Retina (tissue), 1 donor: ENCODE data around the gene AIRE.
"Not testable (repeated sequence)": the region's sequence is repeated elsewhere in the genome, so short reads cannot be mapped to it uniquely, and the experiment has no call there.

ENCODE experiments used
- DNase-seq: peaks from one replicate; pipeline ENCODE4 v3.0.0-alpha.2; 2016

Gene AIRE

DNA sequence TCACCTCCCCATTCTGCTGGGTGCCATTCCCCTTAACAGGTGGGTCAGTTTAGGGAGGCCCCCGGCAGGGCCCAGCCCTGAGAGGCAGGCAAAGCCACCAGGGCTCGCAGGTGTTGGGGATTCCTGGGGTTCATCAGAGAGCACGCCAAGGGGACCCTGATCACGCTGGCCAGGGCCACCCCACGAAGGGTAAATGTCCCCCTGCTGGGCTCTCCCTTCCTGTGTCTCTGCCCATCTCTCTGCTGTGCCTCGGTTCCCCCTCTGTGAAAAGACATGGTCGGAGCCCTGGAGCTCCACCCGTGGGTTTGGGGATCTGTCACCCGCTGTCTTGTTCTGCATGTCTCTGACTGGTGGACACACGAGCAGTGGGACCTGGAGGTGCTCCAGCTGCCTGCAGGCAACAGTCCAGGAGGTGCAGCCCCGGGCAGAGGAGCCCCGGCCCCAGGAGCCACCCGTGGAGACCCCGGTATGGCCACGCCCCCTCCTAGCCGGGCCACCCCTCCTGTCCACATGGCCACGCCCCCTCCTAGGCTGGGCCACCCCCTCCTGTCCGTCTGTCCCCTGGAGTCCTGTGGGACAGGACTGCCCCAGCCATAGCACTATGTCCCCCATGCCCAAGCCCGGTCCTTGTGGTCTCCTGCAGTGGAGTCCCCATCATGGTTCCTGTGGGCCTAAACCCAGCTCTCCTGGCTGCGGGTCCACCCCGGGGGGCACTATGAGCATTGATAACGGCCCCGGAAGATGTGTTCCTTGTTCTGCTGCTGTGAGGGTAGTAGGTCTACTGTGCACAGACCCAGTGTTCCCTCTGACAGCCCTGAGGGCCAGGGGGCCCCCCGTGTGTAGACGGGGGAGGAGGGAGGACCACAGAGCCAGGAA lies 6.5 kb downstream of the AIRE start:
- no peak for DNase-seq

DNA sequence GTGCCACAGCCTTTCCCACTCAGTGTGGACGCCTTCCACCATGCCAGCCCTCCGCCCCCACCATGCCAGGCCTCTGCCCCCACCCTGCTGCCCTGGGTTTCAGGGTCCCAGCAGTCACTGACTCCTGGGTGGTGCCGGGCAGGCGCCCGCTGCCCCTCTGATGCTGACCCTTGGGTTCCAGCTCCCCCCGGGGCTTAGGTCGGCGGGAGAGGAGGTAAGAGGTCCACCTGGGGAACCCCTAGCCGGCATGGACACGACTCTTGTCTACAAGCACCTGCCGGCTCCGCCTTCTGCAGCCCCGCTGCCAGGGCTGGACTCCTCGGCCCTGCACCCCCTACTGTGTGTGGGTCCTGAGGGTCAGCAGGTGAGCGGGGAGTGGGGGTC lies 7.1 kb downstream of the AIRE start:
- no peak for DNase-seq

DNA sequence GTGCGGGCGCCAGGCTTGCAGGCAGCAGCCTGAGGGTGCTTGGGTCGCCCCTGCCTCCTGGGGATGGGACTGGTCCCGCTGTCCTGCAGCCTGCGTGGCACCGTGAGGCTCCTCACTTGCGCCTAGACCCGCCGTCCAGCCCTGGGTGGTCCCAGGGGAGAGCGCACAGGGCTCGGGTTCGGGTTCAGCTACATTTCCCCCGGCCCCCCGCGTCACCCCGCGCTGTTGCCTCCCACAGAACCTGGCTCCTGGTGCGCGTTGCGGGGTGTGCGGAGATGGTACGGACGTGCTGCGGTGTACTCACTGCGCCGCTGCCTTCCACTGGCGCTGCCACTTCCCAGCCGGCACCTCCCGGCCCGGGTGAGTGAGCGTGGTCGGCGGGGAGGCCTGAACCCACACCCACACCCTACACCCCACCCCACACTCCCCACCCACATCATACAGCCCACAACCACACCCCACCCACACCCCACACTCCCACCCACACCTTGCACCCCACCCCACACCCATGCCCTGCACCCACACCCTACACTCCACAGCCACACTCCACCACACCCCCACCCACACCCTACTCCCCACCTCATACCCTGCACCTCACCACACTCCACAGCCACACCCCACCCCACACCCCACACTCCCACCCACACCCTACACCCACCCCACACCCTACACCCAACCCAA lies 8.0 kb downstream of the AIRE start:
- no peak for DNase-seq

DNA sequence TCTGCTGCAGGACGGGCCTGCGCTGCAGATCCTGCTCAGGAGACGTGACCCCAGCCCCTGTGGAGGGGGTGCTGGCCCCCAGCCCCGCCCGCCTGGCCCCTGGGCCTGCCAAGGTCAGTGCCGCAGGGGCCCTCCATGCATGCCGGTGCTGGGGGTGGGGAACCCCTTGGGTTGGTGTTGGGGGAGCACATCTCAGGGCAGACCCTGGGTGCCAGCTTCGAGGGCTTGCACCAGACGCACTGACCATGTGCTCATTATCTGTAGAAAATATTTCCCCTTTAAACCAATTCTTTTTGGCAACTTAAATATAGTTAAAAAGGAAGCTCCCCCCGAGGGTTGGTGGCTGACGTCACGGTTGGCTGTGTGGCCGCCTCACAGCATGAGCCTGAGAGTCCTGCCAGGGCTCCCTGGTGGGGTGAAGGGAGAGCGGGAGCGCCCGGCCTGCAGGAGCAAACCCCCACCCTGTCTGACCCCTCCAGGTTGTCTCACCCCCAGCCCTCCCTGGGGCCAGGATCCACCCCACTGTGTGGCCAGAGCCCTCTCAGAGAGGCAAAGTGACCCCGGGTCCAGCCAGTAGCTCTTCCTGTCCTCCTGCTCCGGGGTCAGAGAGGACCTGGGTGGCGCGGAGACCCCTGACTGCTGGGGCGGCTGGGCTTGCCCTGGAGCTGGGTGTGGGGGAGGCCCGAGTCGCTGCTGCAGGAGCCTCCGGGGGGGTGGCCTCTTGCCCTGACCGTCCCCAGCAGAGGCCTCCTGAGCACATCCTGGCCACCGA lies 8.9 kb downstream of the AIRE start:
- no peak for DNase-seq

DNA sequence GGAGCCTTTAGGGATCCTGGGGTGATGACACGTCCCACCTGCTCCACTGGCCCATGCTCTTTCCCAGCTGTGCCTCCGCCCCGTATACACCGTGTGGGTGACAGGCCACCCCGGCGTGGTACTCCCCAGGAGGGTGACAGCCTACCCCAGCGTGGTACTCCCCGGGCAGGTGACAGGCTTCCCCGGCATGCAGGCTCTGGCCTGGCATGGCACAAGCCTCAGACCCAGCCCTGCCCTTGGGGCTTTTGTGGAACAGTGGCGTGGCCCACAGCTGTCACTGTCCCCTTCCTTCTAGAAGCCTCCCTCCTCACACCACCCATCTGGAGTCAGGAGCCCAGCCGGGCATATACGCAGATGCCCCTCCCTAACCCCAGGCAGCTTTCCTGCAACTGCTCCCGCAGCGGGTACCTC lies 9.5 kb downstream of the AIRE start:
- peak; percentile 56 for DNase-seq

DNA sequence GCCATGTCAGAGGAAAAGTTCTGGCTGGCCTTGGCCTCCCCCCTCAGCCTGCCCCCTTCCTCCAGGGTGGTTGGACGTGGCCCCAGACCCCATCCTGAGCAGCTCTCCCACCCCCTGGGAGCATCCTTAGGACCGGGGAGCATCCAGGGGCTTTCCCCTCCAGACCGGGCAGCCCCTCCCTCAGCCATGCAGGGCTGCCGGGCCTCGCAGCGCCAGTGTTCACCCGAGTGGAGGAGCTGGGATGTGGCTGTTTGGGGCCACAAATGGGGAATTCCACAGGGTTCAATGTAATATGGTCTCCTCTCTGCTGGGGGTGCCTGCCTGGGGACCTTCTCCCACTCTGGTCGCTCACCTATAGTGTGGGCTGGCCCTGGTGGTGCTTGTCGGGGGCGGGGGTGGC lies 10.0 kb downstream of the AIRE start:
- peak; percentile 38 for DNase-seq

DNA sequence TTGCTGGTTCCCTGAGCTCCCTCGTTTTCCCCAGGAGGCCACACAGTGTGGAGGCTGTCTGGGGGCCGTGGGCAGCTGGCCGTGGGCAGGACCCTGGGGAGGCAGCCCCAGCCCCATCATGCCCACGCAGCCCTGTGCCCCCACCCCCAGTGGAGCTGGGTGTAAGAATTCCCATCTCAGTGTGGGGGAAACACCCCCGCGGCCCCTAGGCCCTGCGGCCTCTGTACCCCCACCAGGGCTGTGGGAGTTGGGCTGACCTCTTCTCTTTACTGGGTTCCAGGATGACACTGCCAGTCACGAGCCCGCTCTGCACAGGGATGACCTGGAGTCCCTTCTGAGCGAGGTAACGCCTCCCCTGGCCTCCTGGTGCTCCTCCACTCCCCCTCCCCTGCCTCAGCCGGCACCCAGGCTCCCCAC lies 10.4 kb downstream of the AIRE start:
- no peak for DNase-seq

DNA sequence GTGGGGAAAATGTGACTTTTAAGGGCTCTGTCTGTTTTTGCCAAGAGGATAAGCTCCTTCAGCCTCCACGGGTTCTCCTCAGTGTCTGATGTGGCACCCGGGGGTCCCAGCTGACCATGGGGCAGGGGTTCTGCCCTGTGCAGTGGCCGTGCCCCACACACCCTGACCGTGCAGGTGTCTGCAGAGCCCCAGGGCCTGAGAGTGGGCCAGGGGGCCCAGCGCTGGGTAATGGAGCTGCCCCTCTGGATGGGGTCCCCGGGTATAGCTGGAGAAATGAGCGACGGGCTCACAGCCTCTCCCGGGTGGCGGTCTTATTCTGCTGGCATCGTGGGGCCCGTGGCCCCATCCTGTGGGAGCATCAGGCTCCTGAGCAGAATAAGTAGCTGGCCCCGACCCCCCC lies 11.2 kb downstream of the AIRE start:
- no peak for DNase-seq

DNA sequence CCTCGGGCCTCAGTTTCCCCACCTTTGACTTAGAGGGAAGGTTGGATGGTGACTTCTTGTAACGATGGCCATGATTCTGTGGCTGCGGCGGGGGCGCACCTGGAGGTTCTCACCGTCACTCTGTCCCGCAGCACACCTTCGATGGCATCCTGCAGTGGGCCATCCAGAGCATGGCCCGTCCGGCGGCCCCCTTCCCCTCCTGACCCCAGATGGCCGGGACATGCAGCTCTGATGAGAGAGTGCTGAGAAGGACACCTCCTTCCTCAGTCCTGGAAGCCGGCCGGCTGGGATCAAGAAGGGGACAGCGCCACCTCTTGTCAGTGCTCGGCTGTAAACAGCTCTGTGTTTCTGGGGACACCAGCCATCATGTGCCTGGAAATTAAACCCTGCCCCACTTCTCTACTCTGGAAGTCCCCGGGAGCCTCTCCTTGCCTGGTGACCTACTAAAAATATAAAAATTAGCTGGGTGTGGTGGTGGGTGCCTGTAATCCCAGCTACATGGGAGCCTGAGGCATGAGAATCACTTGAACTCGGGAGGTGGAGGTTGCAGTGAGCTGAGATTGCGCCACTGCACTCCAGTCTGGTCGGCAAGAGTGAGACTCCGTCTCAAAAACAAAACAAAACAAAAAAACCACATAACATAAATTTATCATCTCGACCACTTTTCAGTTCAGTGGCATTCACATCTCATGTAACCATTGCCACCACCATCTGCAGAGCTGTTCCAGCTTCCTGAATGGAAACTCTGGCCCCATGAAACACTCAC lies 12.0 kb downstream of the AIRE start:
- peak; percentile 85 for DNase-seq

DNA sequence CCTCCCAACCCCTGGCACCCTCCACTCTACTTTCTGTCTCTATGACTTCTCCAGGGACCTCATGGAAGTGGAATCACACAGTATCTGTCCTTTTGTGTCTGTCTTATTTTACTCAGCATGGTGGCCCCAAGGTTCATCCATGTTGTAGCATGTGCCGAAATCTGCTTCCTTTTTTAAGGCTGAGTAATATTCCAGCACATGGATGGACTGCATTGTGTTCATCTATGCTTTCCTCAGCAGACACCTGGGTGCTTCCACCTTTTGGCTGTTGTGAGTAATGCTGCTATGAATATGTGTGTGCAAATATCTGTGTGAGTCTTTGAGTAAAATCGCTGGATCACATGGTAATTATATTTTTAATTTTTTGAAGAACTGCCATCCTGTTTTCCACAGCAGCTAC lies 12.6 kb downstream of the AIRE start:
- DNase-seq: no peak

DNA sequence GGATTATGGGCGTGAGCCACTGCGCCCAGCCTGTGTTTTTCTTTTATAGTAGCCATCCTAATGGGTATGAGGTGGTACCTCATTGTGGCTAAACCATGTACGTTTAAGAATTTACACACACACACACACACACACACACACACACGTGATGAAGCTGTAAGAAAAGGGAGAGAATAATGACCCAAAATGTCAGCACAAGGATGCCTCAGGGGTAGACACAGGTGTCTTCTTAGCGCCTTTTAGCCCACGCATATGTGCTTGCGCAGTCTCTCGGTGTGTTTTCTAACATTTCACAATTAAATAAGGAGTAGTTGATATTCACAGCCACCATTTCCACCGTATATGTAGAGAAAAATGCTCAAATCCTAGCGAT lies 13.4 kb downstream of the AIRE start:
- DNase-seq: no peak

DNA sequence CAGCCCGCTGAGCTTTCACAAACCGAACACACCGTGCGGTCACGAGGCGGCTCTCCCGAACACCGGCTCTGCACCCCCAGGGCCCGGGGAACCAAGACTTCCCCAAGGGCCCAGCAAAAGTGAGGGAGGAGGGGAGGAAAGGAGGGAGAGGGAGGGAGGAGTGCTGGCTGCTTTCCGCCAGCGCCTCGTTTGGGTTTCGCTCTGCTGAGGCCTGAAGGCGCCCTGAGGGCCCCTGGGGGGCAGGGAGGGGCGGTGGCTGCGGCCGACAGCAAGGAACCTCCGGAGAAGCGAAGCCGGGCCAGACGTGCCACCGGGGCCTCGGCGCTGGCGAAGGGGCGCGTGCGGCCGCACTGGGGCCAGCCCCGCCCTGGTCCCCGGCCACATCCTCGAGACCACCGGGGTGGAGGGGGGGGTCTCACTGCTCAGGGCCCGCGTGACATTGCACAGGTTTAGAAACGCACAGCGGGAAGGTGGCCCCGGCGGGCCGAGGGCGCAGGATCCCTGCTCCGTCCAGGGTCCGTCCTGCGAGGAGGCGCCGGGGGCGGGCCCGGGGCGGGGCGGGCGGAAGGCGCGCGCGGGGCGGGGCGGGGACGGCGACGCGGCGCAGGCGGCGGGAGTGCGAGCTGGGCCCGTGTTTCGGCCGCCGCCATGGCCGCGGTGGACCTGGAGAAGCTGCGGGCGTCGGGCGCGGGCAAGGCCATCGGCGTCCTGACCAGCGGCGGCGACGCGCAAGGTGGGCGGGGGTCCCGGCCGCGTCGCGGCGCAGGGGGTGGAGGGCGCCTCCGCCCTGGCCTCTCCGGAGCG lies 14.0 kb downstream of the AIRE start, which contains the start of gene PFKL:
Gene PFKL (plus strand): TSS at position 596 of the 804 bp plus-strand sequence. CDS start 53 bp downstream, at position 649.
- DNase-seq: peak; percentile 86

DNA sequence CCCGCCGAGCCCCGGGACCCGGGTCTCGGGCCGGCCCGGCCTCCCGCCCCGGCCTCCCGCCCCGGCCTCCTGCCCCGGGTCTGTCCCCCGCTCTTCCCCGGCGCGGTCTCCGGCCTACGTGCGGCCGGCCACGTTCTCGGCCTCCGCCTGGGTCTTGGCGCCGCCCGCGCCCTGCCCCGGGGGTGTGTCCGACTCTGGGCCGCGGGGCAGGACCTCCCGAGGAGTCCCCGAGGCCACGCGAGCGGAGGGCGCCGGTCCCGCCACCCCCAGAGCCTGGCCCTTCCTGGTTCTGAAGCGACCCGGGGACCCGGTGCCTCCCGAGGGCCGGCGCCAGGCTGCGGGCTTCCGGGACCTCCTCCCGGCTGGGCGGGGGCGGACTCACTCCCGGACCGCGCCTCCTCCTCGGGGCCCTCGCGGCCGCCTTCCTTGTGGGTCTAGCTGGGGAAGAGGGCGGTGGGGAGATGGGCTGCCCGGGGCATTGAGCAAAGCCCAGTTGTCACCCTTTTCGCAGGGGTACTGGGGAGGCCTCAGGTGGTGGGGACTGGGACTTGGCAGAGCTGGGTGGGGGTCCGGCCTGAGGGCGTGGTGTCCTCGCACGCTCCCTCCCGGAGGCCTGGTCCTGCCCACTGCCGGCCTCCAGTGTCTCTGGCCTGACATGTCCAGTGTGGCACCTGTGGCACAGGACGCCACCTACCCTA lies 14.7 kb downstream of the AIRE start:
- peak; percentile 71 for DNase-seq

DNA sequence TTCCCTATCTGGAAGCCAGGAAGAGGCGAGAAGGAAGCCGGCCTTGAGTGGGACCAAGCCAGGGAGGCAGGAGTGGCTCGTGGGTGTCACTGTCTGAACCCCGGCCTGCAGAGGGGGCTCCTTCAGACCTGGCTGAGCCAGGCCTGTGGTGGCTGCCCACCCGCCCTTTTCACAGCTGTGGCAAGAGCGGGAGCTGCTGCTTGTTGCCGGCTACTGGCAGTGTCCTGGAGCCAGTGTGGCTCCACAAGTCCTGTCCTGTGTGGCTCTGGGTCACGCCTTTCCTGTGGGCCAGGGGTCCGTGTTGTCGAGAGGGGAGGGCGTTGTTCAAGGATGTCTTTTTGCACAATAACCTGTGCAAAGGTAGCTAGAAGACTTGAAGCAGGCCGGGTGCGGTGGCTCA lies 15.5 kb downstream of the AIRE start:
- peak; percentile 39 for DNase-seq

DNA sequence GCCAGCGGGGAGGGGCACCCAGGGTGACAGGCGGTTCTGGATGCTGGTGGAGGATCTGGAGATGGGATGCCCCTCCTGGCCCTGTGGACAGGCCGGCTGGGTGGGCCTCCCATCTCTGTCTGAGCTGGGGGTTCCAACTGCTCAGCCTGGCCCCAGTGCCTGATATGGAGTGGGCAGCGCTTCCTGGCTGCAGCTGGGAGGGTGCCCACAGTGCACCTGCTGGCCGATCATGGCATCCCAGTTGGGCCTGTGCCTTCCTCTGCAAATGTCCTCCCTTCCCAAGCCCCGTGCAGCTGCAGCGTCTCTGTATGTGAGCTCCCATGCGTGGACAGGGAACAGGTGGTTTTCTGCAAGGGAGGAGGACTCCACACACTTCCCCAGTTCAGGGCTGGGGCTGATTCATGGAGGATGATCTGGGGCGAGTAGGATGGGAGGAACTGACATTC lies 16.3 kb downstream of the AIRE start:
- DNase-seq: no peak

DNA sequence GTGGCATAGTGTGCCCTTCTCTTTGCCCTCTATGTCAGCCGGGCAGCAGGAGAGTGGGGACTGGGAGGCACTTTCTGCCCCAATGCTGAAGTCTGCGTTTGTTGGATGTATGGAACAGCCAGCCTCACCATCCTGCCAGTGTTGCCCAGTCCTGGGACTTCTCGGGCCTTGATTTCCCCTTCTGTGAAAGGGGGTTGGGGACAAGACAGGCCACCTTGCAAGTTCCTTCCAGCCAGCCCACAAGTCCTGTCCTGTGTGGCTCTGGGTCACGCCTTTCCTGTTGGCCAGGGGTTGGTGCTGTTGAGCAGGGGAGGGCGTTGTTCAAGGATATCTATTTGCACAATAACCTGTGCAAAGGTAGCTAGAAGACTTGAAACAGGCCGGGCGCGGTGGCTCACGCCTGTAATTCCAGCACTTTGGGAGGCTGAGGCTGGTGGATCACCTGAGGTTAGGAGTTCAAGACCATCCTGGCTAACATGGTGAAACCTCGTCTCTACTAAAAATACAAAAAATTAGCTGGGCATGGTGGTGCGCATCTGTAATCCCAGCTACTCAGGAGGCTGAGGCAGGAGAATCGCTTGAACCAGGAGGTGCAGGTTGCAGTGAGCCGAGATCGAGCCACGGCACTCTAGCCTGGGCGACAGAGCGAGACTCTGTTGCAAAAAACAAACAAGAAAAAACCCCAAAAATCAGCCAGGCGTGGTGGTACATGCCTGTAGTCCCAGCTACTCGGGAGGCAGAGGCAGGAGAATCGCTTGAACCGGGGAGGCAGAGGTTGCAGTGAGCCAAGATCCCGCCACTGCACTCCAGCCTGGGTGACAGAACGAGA lies 17.1 kb downstream of the AIRE start:
- DNase-seq: not testable (repeated sequence)

DNA sequence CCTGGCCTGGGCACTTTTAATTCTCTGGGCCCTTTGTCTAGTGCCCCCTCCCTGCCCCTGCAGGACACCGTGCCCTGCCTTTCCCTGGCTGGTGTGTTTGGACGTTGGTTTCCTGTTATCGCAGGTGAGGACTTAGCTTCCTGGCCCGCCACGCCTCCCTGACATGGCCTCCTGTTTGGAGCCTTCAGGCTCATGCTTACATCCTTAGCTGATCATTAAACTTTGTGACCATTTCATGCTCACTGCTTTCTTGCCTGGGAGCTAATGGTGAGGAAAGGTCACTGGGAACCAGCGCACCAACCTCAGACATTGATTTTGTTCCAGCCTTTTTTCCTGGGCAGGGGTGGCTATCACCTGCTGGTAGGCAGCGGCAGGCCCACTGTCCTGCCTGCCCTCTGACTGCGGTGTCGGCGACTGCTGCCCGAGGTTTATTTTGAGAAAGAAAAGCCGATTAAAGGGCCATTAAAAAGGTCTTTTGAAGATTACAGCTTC lies 17.9 kb downstream of the AIRE start:
- no peak for DNase-seq

DNA sequence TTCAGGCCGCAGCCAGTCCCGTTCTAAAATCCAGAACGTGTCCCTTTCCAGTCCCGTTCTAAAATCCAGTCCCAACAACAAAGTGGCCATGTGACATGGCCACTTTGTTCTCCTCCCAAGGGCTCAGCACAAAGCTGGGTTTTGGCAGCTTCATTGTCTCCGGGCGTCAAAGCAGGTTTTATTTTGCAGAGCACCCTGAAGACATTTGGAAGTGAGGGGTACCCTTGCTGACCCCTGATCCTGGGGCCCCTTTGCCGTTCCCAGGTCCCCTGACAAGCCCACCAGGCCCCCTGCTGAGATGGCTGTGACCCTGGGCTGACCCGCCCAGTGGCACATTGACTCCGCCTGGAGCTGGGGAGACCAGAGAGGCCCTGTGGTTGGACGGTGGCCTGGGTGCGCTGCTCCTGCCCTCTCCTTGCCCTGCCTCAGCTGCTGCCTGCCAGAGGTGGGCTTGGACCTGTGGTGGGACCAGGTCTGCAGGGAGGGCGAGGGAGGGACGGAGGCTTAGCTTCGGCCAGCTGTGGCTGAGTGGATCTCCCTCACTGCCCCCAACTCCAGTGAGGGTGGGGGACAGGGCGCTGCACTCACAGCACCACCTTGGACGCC lies 18.4 kb downstream of the AIRE start:
- peak; percentile 70 for DNase-seq

DNA sequence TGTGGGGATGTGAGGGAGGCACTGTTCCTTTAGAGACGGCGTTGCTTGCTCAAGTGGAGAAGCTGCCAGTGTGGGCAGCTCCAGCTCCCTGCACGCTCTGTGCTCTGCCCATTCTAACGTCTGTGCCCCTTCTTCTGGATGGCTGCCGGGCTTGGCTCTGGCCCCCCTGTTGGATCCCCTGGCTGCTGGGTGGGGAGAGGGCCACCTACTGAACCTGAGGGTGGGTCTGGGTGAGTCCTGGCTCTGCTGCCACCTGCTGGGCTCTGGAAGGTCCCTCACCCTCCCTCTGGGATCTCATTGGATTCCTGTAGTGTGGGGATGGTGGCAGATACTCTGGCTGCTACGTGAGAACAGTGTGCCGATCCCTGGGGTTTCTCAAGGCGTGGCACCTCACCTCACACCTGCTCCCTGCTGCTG lies 19.2 kb downstream of the AIRE start:
- peak; percentile 81 for DNase-seq

DNA sequence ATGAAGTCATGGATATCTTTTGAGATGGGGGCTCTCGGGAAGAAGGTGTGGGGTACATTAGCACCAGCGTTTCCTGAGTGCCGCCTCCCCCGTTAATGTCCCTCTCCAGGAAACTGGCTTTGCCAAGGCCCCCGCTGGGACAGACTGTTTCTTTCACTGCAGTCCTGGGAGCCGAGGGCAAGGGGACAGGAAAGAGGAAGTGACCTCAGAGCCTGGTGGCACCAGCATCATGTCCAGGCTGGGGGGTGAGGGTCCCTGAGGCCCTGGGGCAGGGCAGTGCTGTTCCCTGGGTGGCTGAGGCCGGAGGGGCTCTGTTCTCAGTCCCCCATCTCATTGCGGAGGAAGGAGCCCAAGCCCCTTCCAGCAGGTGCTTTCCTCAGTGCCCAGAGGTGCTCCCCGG lies 20.0 kb downstream of the AIRE start:
- DNase-seq: no peak
